ENCODE measurements around the gene TMEM72. TPM values are rescaled to one million over a fixed set of nuclear protein-coding genes. Genes with fewer than 3 reads are reported as not detected.

Gene TMEM72
- total and polyA plus RNA-seq, 9 donors: 0.04 to 0.16 (median 0.12) TPM; not detected in 1

DNA sequence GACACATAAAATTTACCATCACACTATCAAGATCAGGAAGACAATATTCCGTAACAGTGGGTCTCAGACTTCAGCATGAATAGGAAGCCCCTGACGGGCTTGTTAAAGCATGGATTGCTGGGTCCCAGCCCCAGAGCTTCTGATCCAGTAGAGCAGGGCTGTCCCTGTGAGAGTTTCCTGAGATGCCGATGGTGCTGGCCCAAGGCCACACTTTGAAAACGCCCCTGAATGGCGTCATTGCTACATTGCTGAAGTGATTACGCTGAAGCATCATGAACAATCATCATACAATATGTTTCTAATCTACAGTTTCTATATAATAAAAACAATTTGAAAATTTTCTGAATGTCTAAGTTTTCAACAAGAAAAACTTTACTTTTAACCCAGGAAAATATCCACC lies 38.0 kb upstream of the TMEM72 start:
- peak; percentile 47 for DNase-seq
- peaks cover 2% of the 10 kb centered on the region for H3K4me1 ChIP-seq (ENCODE audit: control insufficient read depth, insufficient read depth, low read length)
- H3K4me3 ChIP-seq (ENCODE audit: low read length): no peak overlapping the region
- no peaks in the 10 kb centered on the region for H3K9me3 ChIP-seq (replicated peaks; ENCODE audit: control insufficient read depth, low read depth, low read length)
- peaks cover 2% of the 10 kb centered on the region for H3K27me3 ChIP-seq (ENCODE audit: control insufficient read depth, insufficient read depth, low read length)
- no peaks in the 10 kb centered on the region for H3K36me3 ChIP-seq (ENCODE audit: control insufficient read depth, insufficient read depth, low read length)
- WGBS (ENCODE audit: insufficient coverage): 50% methylated on average over 3 of the region's 6 CpGs
- H3K27ac ChIP-seq (ENCODE audit: low read length): no peak overlapping the region

DNA sequence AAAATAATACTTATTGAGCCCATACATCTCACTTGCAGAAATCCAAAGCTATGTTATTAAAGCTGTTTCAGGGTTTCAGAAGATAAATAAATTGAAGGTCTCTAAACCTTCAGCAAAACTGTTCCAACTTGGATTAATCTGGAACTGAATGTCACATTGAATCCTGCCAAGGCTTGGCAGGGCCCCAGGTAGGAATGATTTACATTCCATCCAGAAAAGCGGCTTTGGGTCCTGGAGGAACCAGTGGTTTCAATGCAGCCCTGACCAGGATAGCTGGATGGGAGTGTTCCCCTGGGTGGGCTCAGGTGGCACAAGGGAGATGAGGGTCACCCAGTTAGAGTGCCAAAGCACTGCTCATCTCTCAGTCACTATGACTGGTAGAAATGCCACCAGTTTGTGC lies 37.0 kb upstream of the TMEM72 start:
- Histone ChIP-seq H3K27ac (ENCODE audit: low read length) (no peak overlapping the region), H3K4me3 (ENCODE audit: low read length) (no peak overlapping the region), H3K9me3 (replicated peaks; ENCODE audit: control insufficient read depth, low read depth, low read length) (no peaks in the 10 kb centered on the region), H3K4me1 (ENCODE audit: control insufficient read depth, insufficient read depth, low read length) (peaks cover 10% of the 10 kb centered on the region), H3K36me3 (ENCODE audit: control insufficient read depth, insufficient read depth, low read length) (no peaks in the 10 kb centered on the region), H3K27me3 (ENCODE audit: control insufficient read depth, insufficient read depth, low read length) (peaks cover 2% of the 10 kb centered on the region)
- no peak for DNase-seq
- 17% methylated on average over 1 of the region's 1 CpG for WGBS (ENCODE audit: insufficient coverage)

DNA sequence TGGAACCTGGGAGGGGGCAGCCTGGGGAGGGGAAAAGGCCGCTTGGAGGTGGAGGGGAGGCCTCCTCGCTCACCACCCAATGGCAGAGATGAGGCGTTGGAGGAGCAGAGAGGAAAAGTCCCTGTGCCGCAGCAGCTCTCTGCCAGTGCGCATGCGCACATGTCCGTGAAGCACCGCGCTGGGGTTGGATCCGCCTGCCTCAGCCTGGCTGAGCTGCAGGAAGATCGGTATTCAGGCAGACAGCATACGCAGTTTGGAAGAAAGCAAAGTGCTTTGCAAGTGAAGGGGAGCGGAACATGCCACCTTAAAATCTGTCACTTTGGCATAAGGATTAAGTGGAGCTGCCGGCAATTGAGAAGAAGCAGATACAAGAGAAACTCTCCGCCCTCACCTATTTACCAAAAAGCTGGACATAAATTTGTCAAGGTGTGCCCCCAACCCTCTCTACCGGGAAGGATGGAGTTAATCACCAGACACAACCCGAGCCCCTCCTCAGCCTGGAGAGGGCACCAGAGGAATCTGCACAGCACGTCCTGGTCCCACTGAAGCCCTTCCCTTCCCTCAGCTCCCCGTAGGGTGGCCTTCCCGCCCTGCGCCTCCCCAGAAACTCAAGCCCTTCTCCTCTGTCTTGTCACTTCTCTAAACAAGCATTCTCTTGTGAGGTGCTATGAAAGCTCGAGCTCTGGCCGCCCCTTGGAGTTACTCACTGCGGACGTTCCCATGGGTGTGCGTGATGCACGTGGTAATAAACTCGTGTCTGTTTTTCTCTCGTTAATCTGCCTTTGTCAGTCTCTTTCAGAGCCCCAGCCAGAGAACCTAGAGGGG lies 32.2 kb upstream of the TMEM72 start:
- Histone ChIP-seq H3K9me3 (replicated peaks; ENCODE audit: control insufficient read depth, low read depth, low read length) (no peaks in the 10 kb centered on the region), H3K4me3 (ENCODE audit: low read length) (peak overlapping the region; percentile 53), H3K27me3 (ENCODE audit: control insufficient read depth, insufficient read depth, low read length) (peaks cover 3% of the 10 kb centered on the region), H3K4me1 (ENCODE audit: control insufficient read depth, insufficient read depth, low read length) (peaks cover 20% of the 10 kb centered on the region), H3K36me3 (ENCODE audit: control insufficient read depth, insufficient read depth, low read length) (no peaks in the 10 kb centered on the region), H3K27ac (ENCODE audit: low read length) (peak overlapping the region; percentile 82)
- under 1% methylated on average over 19 of the region's 29 CpGs for WGBS (ENCODE audit: insufficient coverage)
- peak; percentile 96 for DNase-seq

GRCh38 chr10:44879531-44879899 lies 31.6 kb upstream of the TMEM72 start:
- 24% methylated on average over 12 of the region's 14 CpGs for WGBS (ENCODE audit: insufficient coverage)
- Histone ChIP-seq H3K9me3 (replicated peaks; ENCODE audit: control insufficient read depth, low read depth, low read length) (no peaks in the 10 kb centered on the region), H3K36me3 (ENCODE audit: control insufficient read depth, insufficient read depth, low read length) (no peaks in the 10 kb centered on the region), H3K27ac (ENCODE audit: low read length) (peak overlapping the region; percentile 82), H3K4me3 (ENCODE audit: low read length) (peak overlapping the region; percentile 53), H3K27me3 (ENCODE audit: control insufficient read depth, insufficient read depth, low read length) (peaks cover 3% of the 10 kb centered on the region), H3K4me1 (ENCODE audit: control insufficient read depth, insufficient read depth, low read length) (peaks cover 18% of the 10 kb centered on the region)
- DNase-seq: no peak

GRCh38 chr10:44880090-44880715 lies 30.9 kb upstream of the TMEM72 start:
- no peak for DNase-seq
- Histone ChIP-seq H3K36me3 (ENCODE audit: control insufficient read depth, insufficient read depth, low read length) (no peaks in the 10 kb centered on the region), H3K27ac (ENCODE audit: low read length) (no peak overlapping the region), H3K4me3 (ENCODE audit: low read length) (no peak overlapping the region), H3K9me3 (replicated peaks; ENCODE audit: control insufficient read depth, low read depth, low read length) (no peaks in the 10 kb centered on the region), H3K4me1 (ENCODE audit: control insufficient read depth, insufficient read depth, low read length) (peaks cover 18% of the 10 kb centered on the region), H3K27me3 (ENCODE audit: control insufficient read depth, insufficient read depth, low read length) (peaks cover 3% of the 10 kb centered on the region)
- 86% methylated on average over 17 of the region's 17 CpGs for WGBS (ENCODE audit: insufficient coverage)

GRCh38 chr10:44881649-44882048 lies 29.5 kb upstream of the TMEM72 start:
- WGBS (ENCODE audit: insufficient coverage): 77% methylated on average over 3 of the region's 7 CpGs

GRCh38 chr10:44882166-44882720 lies 28.9 kb upstream of the TMEM72 start:
- H3K4me1 ChIP-seq (ENCODE audit: control insufficient read depth, insufficient read depth, low read length): peaks cover 18% of the 10 kb centered on the region
- peaks cover 3% of the 10 kb centered on the region for H3K27me3 ChIP-seq (ENCODE audit: control insufficient read depth, insufficient read depth, low read length)
- no peak overlapping the region for H3K27ac ChIP-seq (ENCODE audit: low read length)
- no peak for DNase-seq
- H3K4me3 ChIP-seq (ENCODE audit: low read length): no peak overlapping the region
- H3K9me3 ChIP-seq (replicated peaks; ENCODE audit: control insufficient read depth, low read depth, low read length): no peaks in the 10 kb centered on the region
- WGBS (ENCODE audit: insufficient coverage): 67% methylated on average over 1 of the region's 6 CpGs
- no peaks in the 10 kb centered on the region for H3K36me3 ChIP-seq (ENCODE audit: control insufficient read depth, insufficient read depth, low read length)

More at GRCh38 chr10:44881649-44882048, 29.5 kb upstream of the TMEM72 start:
- Histone ChIP-seq H3K36me3 (ENCODE audit: control insufficient read depth, insufficient read depth, low read length) (no peaks in the 10 kb centered on the region), H3K4me1 (ENCODE audit: control insufficient read depth, insufficient read depth, low read length) (peaks cover 18% of the 10 kb centered on the region), H3K9me3 (replicated peaks; ENCODE audit: control insufficient read depth, low read depth, low read length) (no peaks in the 10 kb centered on the region), H3K4me3 (ENCODE audit: low read length) (no peak overlapping the region), H3K27me3 (ENCODE audit: control insufficient read depth, insufficient read depth, low read length) (peaks cover 3% of the 10 kb centered on the region), H3K27ac (ENCODE audit: low read length) (no peak overlapping the region)
- DNase-seq: no peak

DNA sequence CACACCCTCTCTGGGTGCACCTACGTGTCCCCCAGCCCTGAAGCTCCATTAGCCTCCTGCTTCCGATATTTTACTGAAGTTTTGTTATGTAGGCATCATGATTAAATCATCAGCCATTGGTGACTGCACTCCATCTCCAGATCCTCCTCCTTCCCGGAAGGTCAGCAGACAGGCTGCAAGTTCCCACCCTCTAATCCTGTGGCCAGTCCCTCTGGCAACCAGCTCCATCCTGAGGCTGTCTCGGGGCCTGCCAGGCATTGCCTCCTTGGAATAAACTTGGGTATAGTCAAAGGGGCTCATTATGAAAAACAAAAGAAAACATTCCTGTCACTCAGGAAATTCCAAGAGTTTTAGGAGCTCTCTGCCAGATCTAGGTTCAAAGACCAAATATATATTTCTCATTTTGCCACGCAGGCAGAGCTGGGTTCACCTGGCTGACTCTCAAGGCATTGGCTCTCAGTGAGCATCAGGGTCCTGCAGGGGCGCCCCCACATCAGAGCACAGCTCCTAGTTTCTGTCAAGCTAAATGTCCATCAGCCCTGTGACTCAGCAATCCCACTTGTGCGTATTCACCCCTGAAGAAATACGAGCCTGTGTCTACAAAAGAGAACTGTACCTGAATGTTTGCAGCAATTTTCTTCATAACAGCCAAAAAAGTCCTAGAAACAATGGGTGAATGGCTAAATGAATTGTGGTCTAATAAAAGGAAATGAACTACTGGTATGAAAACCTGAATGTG lies 27.4 kb upstream of the TMEM72 start:
- WGBS (ENCODE audit: insufficient coverage): 79% methylated on average over 2 of the region's 8 CpGs

DNA sequence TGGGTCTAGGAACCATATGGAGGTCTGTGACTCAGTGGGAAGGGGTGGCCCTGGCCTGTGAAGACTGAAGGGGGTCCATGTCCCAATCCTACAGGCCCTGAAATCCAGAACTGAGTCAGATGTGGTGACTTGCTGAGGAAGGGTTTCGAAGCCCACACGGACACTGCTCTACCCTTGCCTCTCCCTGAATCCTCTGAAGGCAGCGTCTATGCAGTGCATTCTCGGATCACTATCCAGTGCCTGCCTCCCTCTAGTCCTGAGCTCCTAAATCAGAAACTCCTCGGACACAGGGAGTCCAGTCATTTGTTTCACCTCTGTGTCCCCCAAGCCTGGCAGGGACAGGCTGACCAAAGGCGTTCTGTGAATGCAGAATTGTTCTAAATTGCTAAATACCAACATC lies 25.4 kb upstream of the TMEM72 start:
- Histone ChIP-seq H3K9me3 (replicated peaks; ENCODE audit: control insufficient read depth, low read depth, low read length) (no peaks in the 10 kb centered on the region), H3K36me3 (ENCODE audit: control insufficient read depth, insufficient read depth, low read length) (no peaks in the 10 kb centered on the region), H3K27me3 (ENCODE audit: control insufficient read depth, insufficient read depth, low read length) (no peaks in the 10 kb centered on the region), H3K4me3 (ENCODE audit: low read length) (no peak overlapping the region), H3K4me1 (ENCODE audit: control insufficient read depth, insufficient read depth, low read length) (peaks cover 3% of the 10 kb centered on the region), H3K27ac (ENCODE audit: low read length) (no peak overlapping the region)
- 84% methylated on average over 5 of the region's 6 CpGs for WGBS (ENCODE audit: insufficient coverage)
- DNase-seq: no peak

More for the DNA sequence above, 27.4 kb upstream of the TMEM72 start:
- Histone ChIP-seq H3K27ac (ENCODE audit: low read length) (no peak overlapping the region), H3K9me3 (replicated peaks; ENCODE audit: control insufficient read depth, low read depth, low read length) (no peaks in the 10 kb centered on the region), H3K27me3 (ENCODE audit: control insufficient read depth, insufficient read depth, low read length) (peaks cover 3% of the 10 kb centered on the region), H3K4me3 (ENCODE audit: low read length) (no peak overlapping the region), H3K4me1 (ENCODE audit: control insufficient read depth, insufficient read depth, low read length) (peaks cover 14% of the 10 kb centered on the region), H3K36me3 (ENCODE audit: control insufficient read depth, insufficient read depth, low read length) (no peaks in the 10 kb centered on the region)
- no peak for DNase-seq

GRCh38 chr10:44886966-44887365 lies 24.2 kb upstream of the TMEM72 start:
- Histone ChIP-seq H3K36me3 (ENCODE audit: control insufficient read depth, insufficient read depth, low read length) (no peaks in the 10 kb centered on the region), H3K27ac (ENCODE audit: low read length) (no peak overlapping the region), H3K4me1 (ENCODE audit: control insufficient read depth, insufficient read depth, low read length) (peaks cover 2% of the 10 kb centered on the region), H3K4me3 (ENCODE audit: low read length) (no peak overlapping the region), H3K9me3 (replicated peaks; ENCODE audit: control insufficient read depth, low read depth, low read length) (no peaks in the 10 kb centered on the region), H3K27me3 (ENCODE audit: control insufficient read depth, insufficient read depth, low read length) (no peaks in the 10 kb centered on the region)
- DNase-seq: no peak
- WGBS (ENCODE audit: insufficient coverage): 100% methylated on average over 4 of the region's 5 CpGs

Data from muscle of leg (tissue), 11 donors.